Measurements from ENCODE around the gene LRPAP1. TPM values are rescaled to one million over a fixed set of nuclear protein-coding genes. Genes with fewer than 3 reads are reported as not detected.

The LRPAP1 gene
- total and polyA plus RNA-seq, 10 of the 15 experiments (the other 5 are each of a cell fraction or from before 2014, with no cell fraction given), result 1.0 to 100 (median 51.1) TPM

DNA sequence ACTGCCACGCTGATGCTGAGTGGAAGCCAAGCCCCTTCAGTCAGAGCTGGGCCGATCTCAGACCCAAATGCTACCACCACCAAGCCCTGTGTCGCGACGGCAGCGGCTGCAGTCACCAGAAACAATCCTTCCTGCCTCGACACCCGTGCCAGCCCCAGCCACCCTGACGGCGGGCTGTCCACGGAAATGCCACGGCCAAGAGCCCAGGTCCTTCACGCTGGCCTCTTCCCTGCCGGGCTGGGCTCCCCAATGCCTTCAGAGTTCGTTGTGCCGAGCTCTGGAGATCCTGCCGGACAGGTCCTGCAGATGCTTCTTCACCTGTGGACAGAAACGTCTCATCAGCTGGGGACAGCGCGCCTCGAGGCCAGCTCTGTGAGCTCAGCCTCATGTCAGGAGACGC is 19.5 kb downstream of the LRPAP1 start:
- RAD21 ChIA-PET (ENCODE audit: unreplicated experiment), result no interaction called here
- CTCF ChIA-PET, result no interaction called here
- TF ChIP-seq EP300 (IDR thresholded peaks at IDR 0.05; ENCODE audit: borderline replicate concordance in 1 of 2, control insufficient read depth in 1 of 2, low read depth in 2 of 2, low read length in 2 of 2) (no peak), EGR1 (IDR thresholded peaks at IDR 0.05; ENCODE audit: borderline replicate concordance in 1 of 2, low read depth in 2 of 2, low read length in 2 of 2) (no peak), ETV6 (conservative IDR thresholded peaks at IDR 0.05 in 1 of 2, IDR thresholded peaks at IDR 0.05 in 1 of 2; ENCODE audit: borderline replicate concordance in 1 of 2, low read depth in 1 of 2) (no peak), POLR2AphosphoS5 (IDR thresholded peaks at IDR 0.05; ENCODE audit: low read length) (no peak), MYB (IDR thresholded peaks at IDR 0.05; ENCODE audit: borderline replicate concordance, low read depth, low read length) (no peak), GABPA (IDR thresholded peaks at IDR 0.05; ENCODE audit: low read depth) (no peak), JUNB (IDR thresholded peaks at IDR 0.05) (no peak), PML (IDR thresholded peaks at IDR 0.05; ENCODE audit: low read length) (no peak), STAT3 (IDR thresholded peaks at IDR 0.05; ENCODE audit: low read depth, low read length) (no peak)
- TF ChIP-seq, protein P1, sequence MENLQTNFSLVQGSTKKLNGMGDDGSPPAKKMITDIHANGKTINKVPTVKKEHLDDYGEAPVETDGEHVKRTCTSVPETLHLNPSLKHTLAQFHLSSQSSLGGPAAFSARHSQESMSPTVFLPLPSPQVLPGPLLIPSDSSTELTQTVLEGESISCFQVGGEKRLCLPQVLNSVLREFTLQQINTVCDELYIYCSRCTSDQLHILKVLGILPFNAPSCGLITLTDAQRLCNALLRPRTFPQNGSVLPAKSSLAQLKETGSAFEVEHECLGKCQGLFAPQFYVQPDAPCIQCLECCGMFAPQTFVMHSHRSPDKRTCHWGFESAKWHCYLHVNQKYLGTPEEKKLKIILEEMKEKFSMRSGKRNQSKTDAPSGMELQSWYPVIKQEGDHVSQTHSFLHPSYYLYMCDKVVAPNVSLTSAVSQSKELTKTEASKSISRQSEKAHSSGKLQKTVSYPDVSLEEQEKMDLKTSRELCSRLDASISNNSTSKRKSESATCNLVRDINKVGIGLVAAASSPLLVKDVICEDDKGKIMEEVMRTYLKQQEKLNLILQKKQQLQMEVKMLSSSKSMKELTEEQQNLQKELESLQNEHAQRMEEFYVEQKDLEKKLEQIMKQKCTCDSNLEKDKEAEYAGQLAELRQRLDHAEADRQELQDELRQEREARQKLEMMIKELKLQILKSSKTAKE (IDR thresholded peaks at IDR 0.05; ENCODE audit: low read depth, poor library complexity, severe bottlenecking), result no peak
- TF ChIP-seq, protein P2, sequence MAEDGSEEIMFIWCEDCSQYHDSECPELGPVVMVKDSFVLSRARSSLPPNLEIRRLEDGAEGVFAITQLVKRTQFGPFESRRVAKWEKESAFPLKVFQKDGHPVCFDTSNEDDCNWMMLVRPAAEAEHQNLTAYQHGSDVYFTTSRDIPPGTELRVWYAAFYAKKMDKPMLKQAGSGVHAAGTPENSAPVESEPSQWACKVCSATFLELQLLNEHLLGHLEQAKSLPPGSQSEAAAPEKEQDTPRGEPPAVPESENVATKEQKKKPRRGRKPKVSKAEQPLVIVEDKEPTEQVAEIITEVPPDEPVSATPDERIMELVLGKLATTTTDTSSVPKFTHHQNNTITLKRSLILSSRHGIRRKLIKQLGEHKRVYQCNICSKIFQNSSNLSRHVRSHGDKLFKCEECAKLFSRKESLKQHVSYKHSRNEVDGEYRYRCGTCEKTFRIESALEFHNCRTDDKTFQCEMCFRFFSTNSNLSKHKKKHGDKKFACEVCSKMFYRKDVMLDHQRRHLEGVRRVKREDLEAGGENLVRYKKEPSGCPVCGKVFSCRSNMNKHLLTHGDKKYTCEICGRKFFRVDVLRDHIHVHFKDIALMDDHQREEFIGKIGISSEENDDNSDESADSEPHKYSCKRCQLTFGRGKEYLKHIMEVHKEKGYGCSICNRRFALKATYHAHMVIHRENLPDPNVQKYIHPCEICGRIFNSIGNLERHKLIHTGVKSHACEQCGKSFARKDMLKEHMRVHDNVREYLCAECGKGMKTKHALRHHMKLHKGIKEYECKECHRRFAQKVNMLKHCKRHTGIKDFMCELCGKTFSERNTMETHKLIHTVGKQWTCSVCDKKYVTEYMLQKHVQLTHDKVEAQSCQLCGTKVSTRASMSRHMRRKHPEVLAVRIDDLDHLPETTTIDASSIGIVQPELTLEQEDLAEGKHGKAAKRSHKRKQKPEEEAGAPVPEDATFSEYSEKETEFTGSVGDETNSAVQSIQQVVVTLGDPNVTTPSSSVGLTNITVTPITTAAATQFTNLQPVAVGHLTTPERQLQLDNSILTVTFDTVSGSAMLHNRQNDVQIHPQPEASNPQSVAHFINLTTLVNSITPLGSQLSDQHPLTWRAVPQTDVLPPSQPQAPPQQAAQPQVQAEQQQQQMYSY (CRISPR knock-in tag; IDR thresholded peaks at IDR 0.05), result no peak
- in situ Hi-C loops (cut with MboI), result no loop called here
- no peak overlapping the region for H3K4me2 ChIP-seq (ENCODE audit: control insufficient read depth, insufficient read depth)
- no peaks in the 10 kb centered on the region for H3K4me1 ChIP-seq (ENCODE audit: control insufficient read depth, insufficient read depth, low read length)
- no peaks in the 10 kb centered on the region for H3K9me3 ChIP-seq (replicated peaks; ENCODE audit: control insufficient read depth, insufficient read depth, low read length)
- no peak for ATAC-seq
- no peaks in the 10 kb centered on the region for H3K27me3 ChIP-seq (replicated peaks in 1 of 2; ENCODE audit: control insufficient read depth in 2 of 2, insufficient read depth in 2 of 2, low read length in 1 of 2)
- H3K9ac ChIP-seq (ENCODE audit: control insufficient read depth, insufficient read depth, low read length), result no peak overlapping the region
- intact Hi-C loops (cut with micrococcal nuclease; ENCODE audit: unreplicated experiment), result no loop called here
- no peaks in the 10 kb centered on the region for H3K79me2 ChIP-seq (ENCODE audit: control insufficient read depth, insufficient read depth, low read length)
- 92% methylated on average over 22 of the region's 22 CpGs for WGBS (ENCODE audit: insufficient coverage, insufficient replicate concordance, low lambda C conversion rate, missing lambda C conversion rate)
- no peak overlapping the region for H3K4me3 ChIP-seq
- no peak for DNase-seq (ENCODE audit: low read depth, low spot score)
- no peak overlapping the region for H2AFZ ChIP-seq (ENCODE audit: control insufficient read depth, low read depth, low read length)
- SMC1A ChIA-PET (ENCODE audit: uncharacterized antibody, unreplicated experiment), result no interaction called here
- H4K20me1 ChIP-seq (ENCODE audit: control insufficient read depth, insufficient read depth), result no peaks in the 10 kb centered on the region; the same call in 1 of the 2 replicates
- H3K36me3 ChIP-seq (ENCODE audit: control insufficient read depth in 2 of 2, insufficient read depth in 2 of 2, low read length in 1 of 2), result peaks cover 7 to 31% of the 10 kb centered on the region in 2 experiments
- POLR2A ChIA-PET, result interaction anchor here (0.6 kb wide), 1 partner anchor 1046 kb away, joined by 8 read pairs; no protein-coding TSS in a partner anchor
- BruUV-seq (replicated peaks), result no TSS peak
- no peak overlapping the region for H3K27ac ChIP-seq (ENCODE audit: control insufficient read depth, insufficient read depth)
- no peak for FAIRE-seq

Data from GM12878 (cell line).